Measurements from ENCODE around the gene DKKL1. TPM values are rescaled to one million over a fixed set of nuclear protein-coding genes. Genes with fewer than 3 reads are reported as not detected.

DKKL1 gene
- 0.30 to 0.81 TPM (median 0.47 TPM) in 4 of 5 replicates, not detected in the other for total RNA-seq (2022; extraction: Qiagen RNA extraction; ENCODE audit: low read depth)

GRCh38 chr19:49363268-49364082, at the start of gene DKKL1:
TSS of gene DKKL1 (plus strand) at chr19:49363877. CDS start at chr19:49363999, 122 bp downstream.

DNA sequence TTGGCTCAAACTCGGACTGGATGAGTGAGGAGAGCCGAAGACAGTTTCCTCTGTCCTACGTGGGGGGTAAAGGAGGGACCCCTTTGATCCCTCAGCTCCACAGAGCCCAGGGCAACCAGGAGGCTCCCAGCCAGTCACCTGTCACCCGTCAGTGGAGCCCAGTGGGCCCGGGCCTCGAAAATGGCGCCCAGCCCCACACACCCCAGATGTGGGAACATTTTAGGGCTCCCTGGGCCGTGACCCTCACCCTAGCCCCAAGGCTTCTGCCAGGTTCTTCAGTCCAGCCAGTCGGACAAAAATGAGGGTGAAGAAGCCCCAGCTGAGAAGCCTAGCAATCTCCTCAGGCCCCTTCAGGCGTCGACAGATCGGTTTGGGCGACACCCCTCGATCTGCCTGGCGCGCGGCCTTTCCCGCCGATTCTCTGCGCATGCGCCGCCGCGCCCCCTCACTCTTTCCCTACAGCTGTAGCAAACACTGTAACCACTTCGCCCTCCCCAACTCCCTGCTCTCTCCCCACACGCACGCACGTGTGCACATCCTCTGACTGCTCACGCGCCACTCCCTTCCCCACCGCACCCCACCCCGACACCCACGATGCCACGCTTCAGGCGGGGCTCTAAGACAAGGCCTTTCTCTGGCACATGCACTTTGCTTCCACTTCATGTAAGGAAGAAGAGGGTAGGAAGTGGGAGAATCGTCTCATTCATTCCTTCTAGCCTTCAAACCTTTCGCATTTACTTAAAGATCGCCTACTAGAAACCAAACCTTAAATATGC, 38.7 kb upstream of the DKKL1 start, which contains the start of gene SLC6A16:
TSS of gene SLC6A16 (minus strand) at position 391 of the 776 bp plus-strand sequence. CDS start 13,844 bp downstream, outside the sequence.

GRCh38 chr19:49335071-49335783, 28.4 kb upstream of the DKKL1 start, which contains the start of gene CD37:
TSS of gene CD37 (plus strand) at chr19:49335406. CDS start at chr19:49335541, 135 bp downstream.

GRCh38 chr19:49362048-49362928, 1.4 kb upstream of the DKKL1 start, which contains the start of gene TEAD2:
TSS of gene TEAD2 (minus strand) at chr19:49362416. CDS start at chr19:49360075, 2,341 bp downstream.

GRCh38 chr19:49387936-49388372, 24.3 kb downstream of the DKKL1 start, which contains the start of gene KASH5:
TSS of gene KASH5 (plus strand) at chr19:49388249. CDS start at chr19:49390884, 2,635 bp downstream.

GRCh38 chr19:49423071-49423984, 59.7 kb downstream of the DKKL1 start, which contains the start of gene PTH2:
TSS of gene PTH2 (minus strand) at chr19:49423441. CDS start at chr19:49423339, 102 bp downstream.

Other genes starting within 250 kb of the DKKL1 start
- gene LIN7B, start 249.5 kb upstream of the DKKL1 start, total RNA-seq (2022; extraction: Qiagen RNA extraction; ENCODE audit: low read depth), result 4.7 to 7.2 TPM (median 5.7 TPM) in 5 replicates
- gene C19orf73, start 244.7 kb upstream of the DKKL1 start, total RNA-seq (2022; extraction: Qiagen RNA extraction; ENCODE audit: low read depth), result 1.2 to 2.5 TPM (median 1.8 TPM) in 5 replicates
- 5.7 to 9.0 TPM (median 8.0 TPM) in 5 replicates for gene PPFIA3, start 244.3 kb upstream of the DKKL1 start, total RNA-seq (2022; extraction: Qiagen RNA extraction; ENCODE audit: low read depth)
- gene HRC, start 208.5 kb upstream of the DKKL1 start, total RNA-seq (2022; extraction: Qiagen RNA extraction; ENCODE audit: low read depth), result 0.07 to 0.14 TPM in 2 of 5 replicates, not detected in the others
- 6.8 to 9.9 TPM (median 7.3 TPM) in 5 replicates for gene TRPM4, start 206.1 kb upstream of the DKKL1 start, total RNA-seq (2022; extraction: Qiagen RNA extraction; ENCODE audit: low read depth)
- 1.0 to 1.3 TPM (median 1.1 TPM) in 5 replicates for gene SLC6A16, start 38.7 kb upstream of the DKKL1 start, total RNA-seq (2022; extraction: Qiagen RNA extraction; ENCODE audit: low read depth)
- not detected in 5 replicates for gene CD37, start 28.5 kb upstream of the DKKL1 start, total RNA-seq (2022; extraction: Qiagen RNA extraction; ENCODE audit: low read depth)
- gene TEAD2, start 1.5 kb upstream of the DKKL1 start, total RNA-seq (2022; extraction: Qiagen RNA extraction; ENCODE audit: low read depth), result 14.6 to 19.1 TPM (median 16.8 TPM) in 5 replicates
- gene KASH5, start 24.4 kb downstream of the DKKL1 start, total RNA-seq (2022; extraction: Qiagen RNA extraction; ENCODE audit: low read depth), result not detected in 5 replicates
- gene PTH2, start 59.6 kb downstream of the DKKL1 start, total RNA-seq (2022; extraction: Qiagen RNA extraction; ENCODE audit: low read depth), result not detected in 5 replicates
- gene GFY, start 61.5 kb downstream of the DKKL1 start, total RNA-seq (2022; extraction: Qiagen RNA extraction; ENCODE audit: low read depth), result 0.22 to 0.31 TPM (median 0.26 TPM) in 4 of 5 replicates, not detected in the other
- gene SLC17A7, start 77.7 kb downstream of the DKKL1 start, total RNA-seq (2022; extraction: Qiagen RNA extraction; ENCODE audit: low read depth), result 0.58 to 0.68 TPM (median 0.62 TPM) in 5 replicates
- 92.8 to 102 TPM (median 100 TPM) in 5 replicates for gene PIH1D1, start 87.9 kb downstream of the DKKL1 start, total RNA-seq (2022; extraction: Qiagen RNA extraction; ENCODE audit: low read depth)
- 18.2 to 27.7 TPM (median 23.6 TPM) in 5 replicates for gene ALDH16A1, start 89.3 kb downstream of the DKKL1 start, total RNA-seq (2022; extraction: Qiagen RNA extraction; ENCODE audit: low read depth)
- 1.3 to 1.7 TPM (median 1.3 TPM) in 5 replicates for gene FLT3LG, start 110.3 kb downstream of the DKKL1 start, total RNA-seq (2022; extraction: Qiagen RNA extraction; ENCODE audit: low read depth)
- gene RPL13A, start 123.7 kb downstream of the DKKL1 start, total RNA-seq (2022; extraction: Qiagen RNA extraction; ENCODE audit: low read depth), result 3,996 to 4,378 TPM (median 4,082 TPM) in 5 replicates
- 3,847 to 4,288 TPM (median 4,148 TPM) in 5 replicates for gene RPS11, start 132.6 kb downstream of the DKKL1 start, total RNA-seq (2022; extraction: Qiagen RNA extraction; ENCODE audit: low read depth)
- 22.9 to 31.3 TPM (median 28.2 TPM) in 5 replicates for gene FCGRT, start 148.8 kb downstream of the DKKL1 start, total RNA-seq (2022; extraction: Qiagen RNA extraction; ENCODE audit: low read depth)
- 1.1 to 2.4 TPM (median 2.2 TPM) in 5 replicates for gene RCN3, start 164.1 kb downstream of the DKKL1 start, total RNA-seq (2022; extraction: Qiagen RNA extraction; ENCODE audit: low read depth)
- 81.8 to 113 TPM (median 104 TPM) in 5 replicates for gene NOSIP, start 216.7 kb downstream of the DKKL1 start, total RNA-seq (2022; extraction: Qiagen RNA extraction; ENCODE audit: low read depth)
- gene PRRG2, start 217.4 kb downstream of the DKKL1 start, total RNA-seq (2022; extraction: Qiagen RNA extraction; ENCODE audit: low read depth), result 0.64 to 0.93 TPM (median 0.73 TPM) in 5 replicates
- 26.3 to 33.5 TPM (median 29.6 TPM) in 5 replicates for gene PRR12, start 227.3 kb downstream of the DKKL1 start, total RNA-seq (2022; extraction: Qiagen RNA extraction; ENCODE audit: low read depth)

All from A549 treated with CpdA at 1 μM for 4 hours (cell line).